ENCODE data around the gene PDE6G. TPM values are rescaled to one million over a fixed set of nuclear protein-coding genes. Genes with fewer than 3 reads are reported as not detected.
A peak's percentile ranks its signal among the peaks of the same experiment; 100 is the strongest.

PDE6G gene
- total RNA-seq, 1 donor from 2014 or later, result 1.1 TPM

- no peak for TF ChIP-seq CTCF (IDR thresholded peaks at IDR 0.05; ENCODE audit: unreplicated experiment)
- H3K27me3 Mint-ChIP-seq (ENCODE audit: unreplicated experiment), result peaks cover 19% of the 10 kb centered on the region
- no peaks in the 10 kb centered on the region for H3K9me3 Mint-ChIP-seq (ENCODE audit: unreplicated experiment)
- DNase-seq (ENCODE audit: low spot score), result no peak
- peak overlapping the region; percentile 18 for H3K27ac Mint-ChIP-seq (ENCODE audit: unreplicated experiment)
- H3K4me3 Mint-ChIP-seq (ENCODE audit: unreplicated experiment), result peak overlapping the region; percentile 37
- peaks cover 3% of the 10 kb centered on the region for H3K4me1 Mint-ChIP-seq (ENCODE audit: unreplicated experiment)
- peaks cover 36% of the 10 kb centered on the region for H3K36me3 Mint-ChIP-seq (ENCODE audit: low read depth, unreplicated experiment)
These were observed 34.9 kb upstream of the PDE6G start for GRCh38 chr17:81691196-81691595.

GRCh38 chr17:81690549-81690948, 34.2 kb upstream of the PDE6G start:
- H3K27ac Mint-ChIP-seq (ENCODE audit: unreplicated experiment), result no peak overlapping the region
- no peak overlapping the region for H3K4me3 Mint-ChIP-seq (ENCODE audit: unreplicated experiment)
- H3K4me1 Mint-ChIP-seq (ENCODE audit: unreplicated experiment), result peaks cover 6% of the 10 kb centered on the region
- H3K36me3 Mint-ChIP-seq (ENCODE audit: low read depth, unreplicated experiment), result peaks cover 40% of the 10 kb centered on the region
- DNase-seq (ENCODE audit: low spot score), result no peak
- no peak for TF ChIP-seq CTCF (IDR thresholded peaks at IDR 0.05; ENCODE audit: unreplicated experiment)
- H3K9me3 Mint-ChIP-seq (ENCODE audit: unreplicated experiment), result no peaks in the 10 kb centered on the region
- peaks cover 19% of the 10 kb centered on the region for H3K27me3 Mint-ChIP-seq (ENCODE audit: unreplicated experiment)

GRCh38 chr17:81690066-81690465, 33.7 kb upstream of the PDE6G start:
- Mint-ChIP-seq H3K4me3 (ENCODE audit: unreplicated experiment) (no peak overlapping the region), H3K9me3 (ENCODE audit: unreplicated experiment) (no peaks in the 10 kb centered on the region), H3K27ac (ENCODE audit: unreplicated experiment) (no peak overlapping the region), H3K36me3 (ENCODE audit: low read depth, unreplicated experiment) (peaks cover 41% of the 10 kb centered on the region), H3K4me1 (ENCODE audit: unreplicated experiment) (peaks cover 7% of the 10 kb centered on the region), H3K27me3 (ENCODE audit: unreplicated experiment) (peaks cover 19% of the 10 kb centered on the region)
- no peak for TF ChIP-seq CTCF (IDR thresholded peaks at IDR 0.05; ENCODE audit: unreplicated experiment)
- DNase-seq (ENCODE audit: low spot score), result no peak

GRCh38 chr17:81688616-81689015, 32.3 kb upstream of the PDE6G start:
- Mint-ChIP-seq H3K36me3 (ENCODE audit: low read depth, unreplicated experiment) (peaks cover 44% of the 10 kb centered on the region), H3K27me3 (ENCODE audit: unreplicated experiment) (peaks cover 21% of the 10 kb centered on the region), H3K4me1 (ENCODE audit: unreplicated experiment) (peaks cover 16% of the 10 kb centered on the region), H3K27ac (ENCODE audit: unreplicated experiment) (no peak overlapping the region), H3K9me3 (ENCODE audit: unreplicated experiment) (no peaks in the 10 kb centered on the region), H3K4me3 (ENCODE audit: unreplicated experiment) (peak overlapping the region; percentile 83)
- no peak for TF ChIP-seq CTCF (IDR thresholded peaks at IDR 0.05; ENCODE audit: unreplicated experiment)
- no peak for DNase-seq (ENCODE audit: low spot score)

- Mint-ChIP-seq H3K36me3 (ENCODE audit: low read depth, unreplicated experiment) (peaks cover 44% of the 10 kb centered on the region), H3K27me3 (ENCODE audit: unreplicated experiment) (peaks cover 22% of the 10 kb centered on the region), H3K9me3 (ENCODE audit: unreplicated experiment) (no peaks in the 10 kb centered on the region), H3K4me3 (ENCODE audit: unreplicated experiment) (peak overlapping the region; percentile 67), H3K4me1 (ENCODE audit: unreplicated experiment) (peaks cover 17% of the 10 kb centered on the region), H3K27ac (ENCODE audit: unreplicated experiment) (no peak overlapping the region)
- TF ChIP-seq CTCF (IDR thresholded peaks at IDR 0.05; ENCODE audit: unreplicated experiment), result no peak
- no peak for DNase-seq (ENCODE audit: low spot score)
These were observed 31.6 kb upstream of the PDE6G start for GRCh38 chr17:81687770-81688541.

Data from endothelial cell (in vitro differentiated cells).